ENCODE data around the gene TBC1D2B. TPM values are rescaled to one million over a fixed set of nuclear protein-coding genes. Genes with fewer than 3 reads are reported as not detected.

The TBC1D2B gene
- total and polyA plus RNA-seq, 2 donors (not counting 3 experiments of a cell fraction or from before 2014, with no cell fraction given), result 30.8 to 46.1 TPM

DNA sequence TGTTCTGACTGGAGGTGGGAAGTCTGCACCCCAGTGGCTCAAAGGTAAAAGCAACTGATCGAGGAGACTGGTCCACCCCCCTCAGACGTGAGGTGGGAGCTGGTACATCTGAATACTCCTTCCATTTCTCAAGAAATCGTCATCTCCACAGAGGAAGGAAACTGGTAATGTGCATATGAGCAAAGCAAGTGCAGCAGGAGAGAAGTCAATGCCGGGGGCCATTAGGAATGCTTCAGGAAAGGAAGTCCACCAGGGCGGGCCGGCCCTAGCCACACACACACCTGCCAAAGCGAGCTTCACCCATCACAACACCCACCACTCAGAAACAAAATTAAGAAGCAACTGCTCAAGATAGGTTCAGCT lies 8.5 kb downstream of the TBC1D2B start:
- Histone ChIP-seq H3K27ac (ENCODE audit: insufficient read depth, low read depth, low read length) (peak overlapping the region; percentile 79), H3K27me3 (ENCODE audit: control insufficient read depth in 2 of 2, insufficient read depth in 2 of 2, low read length in 2 of 2) (no peaks in the 10 kb centered on the region), H3K9me3 (replicated peaks; ENCODE audit: control insufficient read depth, insufficient read depth, low read length) (no peaks in the 10 kb centered on the region), H3K9ac (replicated peaks; ENCODE audit: extremely low read depth, insufficient read depth, low read length) (peak overlapping the region; percentile 28), H3K79me2 (ENCODE audit: control insufficient read depth, insufficient read depth, low read length) (peaks cover 93% of the 10 kb centered on the region), H2AFZ (ENCODE audit: low read depth, low read length) (peak overlapping the region; percentile 15), H3K4me2 (ENCODE audit: insufficient read depth, low read length) (peak overlapping the region; percentile 43), H3K9me1 (replicated peaks; ENCODE audit: control insufficient read depth, extremely low read depth, insufficient read depth, low read length) (no peaks in the 10 kb centered on the region), H3K36me3 (ENCODE audit: control insufficient read depth in 2 of 2, extremely low read depth in 1 of 2, insufficient read depth in 2 of 2, low read length in 2 of 2) (no peaks in the 10 kb centered on the region), H3K4me3 (replicated peaks in 1 of 3; ENCODE audit: insufficient read depth in 1 of 3, low read depth in 1 of 3, low read length in 3 of 3) (no peak overlapping the region), H4K20me1 (replicated peaks; ENCODE audit: control insufficient read depth, extremely low read depth, insufficient read depth, low read length) (no peaks in the 10 kb centered on the region), H3K4me1 (ENCODE audit: control insufficient read depth, extremely low read depth, insufficient read depth, low read length) (peaks cover 61% of the 10 kb centered on the region)
- dilution Hi-C loops (cut with MboI; ENCODE audit: extremely low pct_ligation_motif_present, low sequenced_read_pairs), result no loop called here
- TF ChIP-seq POLR2A (IDR thresholded peaks at IDR 0.05; ENCODE audit: low read depth, low read length), result no peak
- no peak for TF ChIP-seq FOS (IDR thresholded peaks at IDR 0.05; ENCODE audit: borderline replicate concordance, insufficient read depth, low read length)
- TF ChIP-seq POLR2AphosphoS5 (IDR thresholded peaks at IDR 0.05; ENCODE audit: insufficient read depth, low read depth, low read length), result no peak
- no peak for TF ChIP-seq MYC (IDR thresholded peaks at IDR 0.05; ENCODE audit: low read depth, low read length)
- no peak for TF ChIP-seq EZH2 (IDR thresholded peaks at IDR 0.05; ENCODE audit: borderline replicate concordance, low read depth, low read length, severe bottlenecking)
- TF ChIP-seq JUN (IDR thresholded peaks at IDR 0.05; ENCODE audit: borderline replicate concordance, insufficient read depth, insufficient read length, low read depth), result no peak
- no peak for TF ChIP-seq GATA2 (IDR thresholded peaks at IDR 0.05; ENCODE audit: insufficient read depth, insufficient read length, low read depth, low read length)
- TF ChIP-seq, protein P1, sequence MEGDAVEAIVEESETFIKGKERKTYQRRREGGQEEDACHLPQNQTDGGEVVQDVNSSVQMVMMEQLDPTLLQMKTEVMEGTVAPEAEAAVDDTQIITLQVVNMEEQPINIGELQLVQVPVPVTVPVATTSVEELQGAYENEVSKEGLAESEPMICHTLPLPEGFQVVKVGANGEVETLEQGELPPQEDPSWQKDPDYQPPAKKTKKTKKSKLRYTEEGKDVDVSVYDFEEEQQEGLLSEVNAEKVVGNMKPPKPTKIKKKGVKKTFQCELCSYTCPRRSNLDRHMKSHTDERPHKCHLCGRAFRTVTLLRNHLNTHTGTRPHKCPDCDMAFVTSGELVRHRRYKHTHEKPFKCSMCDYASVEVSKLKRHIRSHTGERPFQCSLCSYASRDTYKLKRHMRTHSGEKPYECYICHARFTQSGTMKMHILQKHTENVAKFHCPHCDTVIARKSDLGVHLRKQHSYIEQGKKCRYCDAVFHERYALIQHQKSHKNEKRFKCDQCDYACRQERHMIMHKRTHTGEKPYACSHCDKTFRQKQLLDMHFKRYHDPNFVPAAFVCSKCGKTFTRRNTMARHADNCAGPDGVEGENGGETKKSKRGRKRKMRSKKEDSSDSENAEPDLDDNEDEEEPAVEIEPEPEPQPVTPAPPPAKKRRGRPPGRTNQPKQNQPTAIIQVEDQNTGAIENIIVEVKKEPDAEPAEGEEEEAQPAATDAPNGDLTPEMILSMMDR (IDR thresholded peaks at IDR 0.05; ENCODE audit: extremely low read depth in 1 of 2, insufficient read depth in 1 of 2, low read depth in 1 of 2, low read length in 2 of 2), result no peak
- TF ChIP-seq, protein P2, sequence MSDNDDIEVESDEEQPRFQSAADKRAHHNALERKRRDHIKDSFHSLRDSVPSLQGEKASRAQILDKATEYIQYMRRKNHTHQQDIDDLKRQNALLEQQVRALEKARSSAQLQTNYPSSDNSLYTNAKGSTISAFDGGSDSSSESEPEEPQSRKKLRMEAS (IDR thresholded peaks at IDR 0.05; ENCODE audit: insufficient read depth, insufficient read length), result no peak
- CTCF ChIA-PET, result interaction anchor here (1.1 to 3.8 kb wide), 6 partner anchors 10 to 37 kb away, joined by 3 to 25 read pairs (median 8); no protein-coding TSS in a partner anchor
- DNase-seq (ENCODE audit: low read depth, low spot score), result peak; percentile 72
- no TSS peak for BruUV-seq (replicated peaks)
- POLR2A ChIA-PET, result no interaction called here
- peak; percentile 84 for FAIRE-seq
- intact Hi-C loops (cut with micrococcal nuclease), result loop anchor here (1.0 to 2.0 kb wide), 2 partner anchors 8 to 34 kb away; partner anchors contain the start of gene TBC1D2B

Measured in endothelial cell of umbilical vein (primary cell).